DMS79 treated with DMSO at 0.1 percent for 48 hours (cell line): ENCODE data around the gene CAPSL.
"Not testable (repeated sequence)": the region's sequence is repeated elsewhere in the genome, so short reads cannot be mapped to it uniquely, and the experiment has no call there.

Source experiments
- DNase-seq: peaks from one replicate; lab custom pipeline; 2025; lab: John Stamatoyannopoulos, UW

The CAPSL gene

GRCh38 chr5:35904443-35905132 lies 33.8 kb downstream of the CAPSL start:
- no peak for DNase-seq

- no peak for DNase-seq
These were observed 34.7 kb downstream of the CAPSL start for GRCh38 chr5:35903631-35904203.

GRCh38 chr5:35902046-35902672 lies 36.3 kb downstream of the CAPSL start:
- DNase-seq, result no peak

- DNase-seq, result peak; percentile 9
These were observed 37.3 kb downstream of the CAPSL start for GRCh38 chr5:35900972-35901695.

GRCh38 chr5:35899800-35900199 lies 38.6 kb downstream of the CAPSL start:
- no peak for DNase-seq

GRCh38 chr5:35898952-35899660 lies 39.3 kb downstream of the CAPSL start:
- peak; percentile 75 for DNase-seq

GRCh38 chr5:35894131-35894530 lies 44.3 kb downstream of the CAPSL start:
- DNase-seq, result no peak

GRCh38 chr5:35892799-35893198 lies 45.6 kb downstream of the CAPSL start:
- DNase-seq, result not testable (repeated sequence)

GRCh38 chr5:35890021-35891020 lies 48.1 kb downstream of the CAPSL start:
- peak; percentile 58 for DNase-seq

- no peak for DNase-seq
These were observed 50.9 kb downstream of the CAPSL start for GRCh38 chr5:35887321-35888100.

- DNase-seq, result no peak
These were observed 52.0 kb downstream of the CAPSL start for GRCh38 chr5:35886381-35886780.

- DNase-seq, result peak; percentile 74
These were observed 53.6 kb downstream of the CAPSL start for GRCh38 chr5:35884773-35885172.

GRCh38 chr5:35884191-35884769 lies 54.1 kb downstream of the CAPSL start:
- DNase-seq, result peak; percentile 59

- DNase-seq, result no peak
These were observed 56.7 kb downstream of the CAPSL start for GRCh38 chr5:35881758-35882157.

- DNase-seq, result no peak
These were observed 58.3 kb downstream of the CAPSL start for GRCh38 chr5:35880156-35880555.

- DNase-seq, result no peak
These were observed 58.8 kb downstream of the CAPSL start for GRCh38 chr5:35879649-35880048.

- no peak for DNase-seq
These were observed 59.3 kb downstream of the CAPSL start for GRCh38 chr5:35879096-35879495.

- no peak for DNase-seq
These were observed 60.3 kb downstream of the CAPSL start for GRCh38 chr5:35878079-35878478.

GRCh38 chr5:35877655-35878054 lies 60.8 kb downstream of the CAPSL start:
- DNase-seq, result no peak

GRCh38 chr5:35876922-35877321 lies 61.5 kb downstream of the CAPSL start:
- DNase-seq, result no peak
